OCI-LY3 (cell line): ENCODE results near the gene AHDC1.

ENCODE experiments used
- H2AFZ ChIP-seq: fragments of 200-600, 300-600 bp; shearing (Covaris generic); 2 replicates; pipeline ENCODE4 v1.6.0; 2014; ENCODE audit warnings: antibody characterized with exemption, low read depth, low read length
- H3K27ac ChIP-seq: fragments of 200-600, 300-600 bp; sonication (generic); 2 replicates; pipeline ENCODE4 v1.5.1; 2014; ENCODE audit warnings: mild to moderate bottlenecking, low read length, moderate library complexity, mixed read lengths
- H3K27me3 ChIP-seq: fragments of 200-600, 300-600 bp; sonication (generic); 2 replicates; pipeline ENCODE4 v1.6.1; 2014; ENCODE audit warnings: low read depth, low read length, mixed read lengths
- H3K36me3 ChIP-seq: fragments of 200-600, 300-600 bp; sonication (generic); replicated peaks from 2 replicates; pipeline ENCODE3; 2014; ENCODE audit warnings: low read depth, low read length, mixed read lengths
- H3K4me1 ChIP-seq: fragments of 300-600, 200-600 bp; sonication (generic); 2 replicates; pipeline ENCODE4 v1.6.1; 2014; ENCODE audit warnings: low read length, mixed read lengths
- H3K4me2 ChIP-seq: fragments of 200-600, 300-600 bp; sonication (generic); 2 replicates; pipeline ENCODE4 v1.6.1; 2014; ENCODE audit warnings: low read length, mixed read lengths
- H3K4me3 ChIP-seq: fragments of 300-600, 200-600 bp; sonication (generic); 2 replicates; pipeline ENCODE4 v1.5.1; 2014; ENCODE audit warnings: antibody characterized with exemption, mild to moderate bottlenecking, low read length, moderate library complexity
- H3K79me2 ChIP-seq: fragments of 300-600, 200-600 bp; shearing (Covaris generic); 2 replicates; pipeline ENCODE4 v1.6.1; 2014; ENCODE audit warnings: mild to moderate bottlenecking, low read length, mixed read lengths
- H3K9ac ChIP-seq: fragments of 300-600, 200-600 bp; shearing (Covaris generic); 2 replicates; pipeline ENCODE4 v1.6.0; 2014; ENCODE audit warnings: mild to moderate bottlenecking, low read length, moderate library complexity
- H3K9me3 ChIP-seq: fragments of 200-600, 300-600 bp; shearing (Covaris generic); 2 replicates; pipeline ENCODE4 v1.6.1; 2014; ENCODE audit warnings: low read length, mixed read lengths; ENCODE audit not compliant: insufficient read depth
- H4K20me1 ChIP-seq: fragments of 200-600, 300-600 bp; sonication (generic); 2 replicates; pipeline ENCODE4 v1.6.1; 2016; ENCODE audit warnings: low read length, mixed read lengths; ENCODE audit not compliant: insufficient read depth
- EZH2phosphoT487 ChIP-seq: fragments of 200-600 bp; shearing (Covaris generic); IDR thresholded peaks from 2 replicates; pipeline ENCODE4 v1.6.1; 2018; ENCODE audit warnings: antibody characterized with exemption, mixed run types, low read depth
- TF ChIP-seq, protein P1 (sequence below): fragments of 200-600, 300-600 bp; sonication (generic); IDR thresholded peaks from 2 replicates; pipeline ENCODE4 v1.5.1; 2014; ENCODE audit warnings: antibody characterized with exemption, low read length, low read depth

The AHDC1 gene

DNA sequence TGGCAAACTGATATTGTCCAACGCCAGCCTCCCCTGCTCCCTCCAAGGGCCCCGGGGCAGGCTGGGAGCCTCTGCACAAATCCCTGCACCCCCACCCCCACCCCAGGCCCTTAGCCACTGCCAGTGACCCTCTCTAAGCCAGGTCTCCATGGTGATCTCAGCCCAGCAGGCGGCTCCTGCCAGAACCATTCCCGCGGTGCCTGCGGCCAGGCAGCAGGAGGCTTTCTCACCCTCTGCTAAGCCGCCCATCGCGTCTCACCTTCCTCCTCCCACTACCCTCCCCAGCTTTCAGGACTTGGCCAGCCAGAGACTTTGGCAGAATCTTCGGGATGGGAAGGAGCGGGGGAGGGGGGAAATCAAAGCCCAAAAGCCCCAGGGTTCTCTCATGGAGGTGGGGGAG is 67.2 kb downstream of the AHDC1 start:
- H3K79me2 ChIP-seq: no peaks in the 10 kb centered on the region
- H3K4me2 ChIP-seq: no peak overlapping the region
- H3K4me1 ChIP-seq: no peaks in the 10 kb centered on the region
- no peak overlapping the region for H3K9ac ChIP-seq
- H3K9me3 ChIP-seq: no peaks in the 10 kb centered on the region
- H3K4me3 ChIP-seq: no peak overlapping the region
- H2AFZ ChIP-seq: no peak overlapping the region
- H3K27me3 ChIP-seq: no peaks in the 10 kb centered on the region
- no peaks in the 10 kb centered on the region for H3K36me3 ChIP-seq
- H4K20me1 ChIP-seq: no peaks in the 10 kb centered on the region
- H3K27ac ChIP-seq: no peak overlapping the region
- no peak for TF ChIP-seq EZH2phosphoT487
- TF ChIP-seq, protein P1, sequence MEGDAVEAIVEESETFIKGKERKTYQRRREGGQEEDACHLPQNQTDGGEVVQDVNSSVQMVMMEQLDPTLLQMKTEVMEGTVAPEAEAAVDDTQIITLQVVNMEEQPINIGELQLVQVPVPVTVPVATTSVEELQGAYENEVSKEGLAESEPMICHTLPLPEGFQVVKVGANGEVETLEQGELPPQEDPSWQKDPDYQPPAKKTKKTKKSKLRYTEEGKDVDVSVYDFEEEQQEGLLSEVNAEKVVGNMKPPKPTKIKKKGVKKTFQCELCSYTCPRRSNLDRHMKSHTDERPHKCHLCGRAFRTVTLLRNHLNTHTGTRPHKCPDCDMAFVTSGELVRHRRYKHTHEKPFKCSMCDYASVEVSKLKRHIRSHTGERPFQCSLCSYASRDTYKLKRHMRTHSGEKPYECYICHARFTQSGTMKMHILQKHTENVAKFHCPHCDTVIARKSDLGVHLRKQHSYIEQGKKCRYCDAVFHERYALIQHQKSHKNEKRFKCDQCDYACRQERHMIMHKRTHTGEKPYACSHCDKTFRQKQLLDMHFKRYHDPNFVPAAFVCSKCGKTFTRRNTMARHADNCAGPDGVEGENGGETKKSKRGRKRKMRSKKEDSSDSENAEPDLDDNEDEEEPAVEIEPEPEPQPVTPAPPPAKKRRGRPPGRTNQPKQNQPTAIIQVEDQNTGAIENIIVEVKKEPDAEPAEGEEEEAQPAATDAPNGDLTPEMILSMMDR: no peak

DNA sequence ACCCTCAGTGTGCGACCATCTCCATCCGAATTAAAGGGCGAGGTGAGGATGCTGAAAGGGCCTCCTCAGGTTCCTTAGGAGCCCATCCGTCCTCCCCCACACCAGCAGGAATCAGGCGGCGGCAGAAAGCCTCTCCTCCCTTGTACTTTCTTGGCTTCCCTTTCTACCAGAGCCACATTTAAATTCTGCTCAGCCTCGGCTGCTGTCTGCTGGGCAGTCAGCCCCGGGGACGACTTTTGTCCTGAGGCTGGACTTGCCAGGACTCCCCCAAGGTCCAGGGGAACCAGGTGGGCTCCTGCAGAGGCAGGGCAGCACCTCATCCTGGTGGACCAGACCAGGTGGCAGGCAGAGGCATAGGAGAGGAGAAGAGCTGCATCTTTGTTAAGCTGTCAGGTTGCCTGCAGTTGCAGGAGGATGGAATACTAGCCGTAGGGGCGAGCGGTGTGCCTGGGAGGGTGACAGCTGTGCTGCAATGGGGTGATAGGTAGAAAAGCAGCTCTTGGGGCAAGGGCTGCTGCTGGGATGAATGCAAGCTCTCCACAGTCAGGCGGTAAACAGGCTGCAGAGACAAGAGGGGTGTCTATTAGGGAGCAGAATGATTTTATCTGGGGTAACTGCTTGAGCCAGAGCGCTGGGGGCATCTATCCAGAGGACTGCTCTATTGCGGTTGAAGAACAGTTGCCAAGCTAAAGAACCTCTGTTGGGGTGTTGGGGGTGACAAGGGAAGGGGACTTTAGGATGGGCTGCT is 67.8 kb downstream of the AHDC1 start:
- Histone ChIP-seq H2AFZ (no peak overlapping the region), H3K27me3 (no peaks in the 10 kb centered on the region), H3K9ac (no peak overlapping the region), H3K4me2 (no peak overlapping the region), H3K4me3 (no peak overlapping the region), H3K27ac (no peak overlapping the region), H3K9me3 (no peaks in the 10 kb centered on the region), H4K20me1 (no peaks in the 10 kb centered on the region), H3K4me1 (no peaks in the 10 kb centered on the region), H3K79me2 (no peaks in the 10 kb centered on the region), H3K36me3 (no peaks in the 10 kb centered on the region)
- TF ChIP-seq, protein P1: no peak
- no peak for TF ChIP-seq EZH2phosphoT487

GRCh38 chr1:27535386-27535785 is 68.6 kb downstream of the AHDC1 start:
- H3K79me2 ChIP-seq: no peaks in the 10 kb centered on the region
- no peak overlapping the region for H3K4me2 ChIP-seq
- H3K4me3 ChIP-seq: no peak overlapping the region
- H2AFZ ChIP-seq: no peak overlapping the region
- no peaks in the 10 kb centered on the region for H3K27me3 ChIP-seq
- H3K9me3 ChIP-seq: no peaks in the 10 kb centered on the region
- no peaks in the 10 kb centered on the region for H4K20me1 ChIP-seq
- TF ChIP-seq, protein P1: no peak
- TF ChIP-seq EZH2phosphoT487: no peak
- no peaks in the 10 kb centered on the region for H3K36me3 ChIP-seq
- H3K4me1 ChIP-seq: no peaks in the 10 kb centered on the region
- no peak overlapping the region for H3K9ac ChIP-seq
- no peak overlapping the region for H3K27ac ChIP-seq

- Histone ChIP-seq H3K36me3 (no peaks in the 10 kb centered on the region), H4K20me1 (no peaks in the 10 kb centered on the region), H3K4me2 (no peak overlapping the region)
Observed at GRCh38 chr1:27531959-27532685, 71.8 kb downstream of the AHDC1 start.

More at GRCh38 chr1:27531959-27532685, 71.8 kb downstream of the AHDC1 start:
- Histone ChIP-seq H3K27ac (no peak overlapping the region), H3K9ac (no peak overlapping the region), H2AFZ (no peak overlapping the region), H3K9me3 (no peaks in the 10 kb centered on the region), H3K4me3 (no peak overlapping the region), H3K4me1 (peaks cover 12% of the 10 kb centered on the region), H3K79me2 (no peaks in the 10 kb centered on the region), H3K27me3 (peaks cover 5% of the 10 kb centered on the region; the same call in 1 of the 2 replicates)
- TF ChIP-seq, protein P1: no peak
- no peak for TF ChIP-seq EZH2phosphoT487
